Astrocyte (in vitro differentiated cells and primary cell): Measurements from ENCODE around the gene STX11.

Experiments used
- EZH2 ChIP-seq: IDR thresholded peaks from 2 replicates; pipeline ENCODE4 v1.6.1; 2012; ENCODE audit warnings: mild to moderate bottlenecking, low read length, inconsistent platforms; ENCODE audit not compliant: insufficient read depth
- TF ChIP-seq, protein P1 (sequence below): IDR thresholded peaks from 2 replicates; pipeline ENCODE4 v1.5.1; 2011; ENCODE audit warnings: low read depth, mild to moderate bottlenecking, inconsistent platforms, low read length, moderate library complexity; ENCODE audit not compliant: insufficient read depth

DNA sequence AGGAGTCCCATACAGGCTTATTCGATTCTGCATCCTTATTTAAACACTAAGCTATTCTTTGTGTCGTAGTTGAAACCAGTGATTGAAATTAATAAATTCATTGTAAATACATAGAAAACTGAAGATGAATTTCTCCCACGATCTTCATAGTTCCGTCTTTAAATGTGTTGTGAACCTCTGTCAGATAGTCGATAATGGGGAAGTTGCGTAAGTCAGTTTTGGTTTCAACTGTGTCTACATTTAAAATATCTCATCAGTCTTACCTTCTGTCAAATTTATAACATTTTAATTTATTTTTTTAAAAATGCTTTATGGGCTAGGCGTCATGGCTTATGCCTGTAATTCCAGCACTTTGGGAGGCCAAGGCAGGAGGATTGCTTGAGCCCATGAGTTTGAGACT lies 12.7 kb downstream of the STX11 start:
- TF ChIP-seq, protein P1, sequence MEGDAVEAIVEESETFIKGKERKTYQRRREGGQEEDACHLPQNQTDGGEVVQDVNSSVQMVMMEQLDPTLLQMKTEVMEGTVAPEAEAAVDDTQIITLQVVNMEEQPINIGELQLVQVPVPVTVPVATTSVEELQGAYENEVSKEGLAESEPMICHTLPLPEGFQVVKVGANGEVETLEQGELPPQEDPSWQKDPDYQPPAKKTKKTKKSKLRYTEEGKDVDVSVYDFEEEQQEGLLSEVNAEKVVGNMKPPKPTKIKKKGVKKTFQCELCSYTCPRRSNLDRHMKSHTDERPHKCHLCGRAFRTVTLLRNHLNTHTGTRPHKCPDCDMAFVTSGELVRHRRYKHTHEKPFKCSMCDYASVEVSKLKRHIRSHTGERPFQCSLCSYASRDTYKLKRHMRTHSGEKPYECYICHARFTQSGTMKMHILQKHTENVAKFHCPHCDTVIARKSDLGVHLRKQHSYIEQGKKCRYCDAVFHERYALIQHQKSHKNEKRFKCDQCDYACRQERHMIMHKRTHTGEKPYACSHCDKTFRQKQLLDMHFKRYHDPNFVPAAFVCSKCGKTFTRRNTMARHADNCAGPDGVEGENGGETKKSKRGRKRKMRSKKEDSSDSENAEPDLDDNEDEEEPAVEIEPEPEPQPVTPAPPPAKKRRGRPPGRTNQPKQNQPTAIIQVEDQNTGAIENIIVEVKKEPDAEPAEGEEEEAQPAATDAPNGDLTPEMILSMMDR, result no peak
- TF ChIP-seq EZH2, result no peak
